Measurements from ENCODE around the gene ZAP70.
A peak's percentile ranks its signal among the peaks of the same experiment; 100 is the strongest.
"Not testable (repeated sequence)": the region's sequence is repeated elsewhere in the genome, so short reads cannot be mapped to it uniquely, and the experiment has no call there.

Gene ZAP70

GRCh38 chr2:97713296-97714083, at the start of gene ZAP70:
Gene ZAP70, plus strand, starts transcription at chr2:97713576. Its CDS starts 10,461 bp downstream, at chr2:97724037.
- DNase-seq, result peak; percentile 60

- no peak for DNase-seq
Observed at GRCh38 chr2:97663626-97663961, 49.8 kb upstream of the ZAP70 start.

DNA sequence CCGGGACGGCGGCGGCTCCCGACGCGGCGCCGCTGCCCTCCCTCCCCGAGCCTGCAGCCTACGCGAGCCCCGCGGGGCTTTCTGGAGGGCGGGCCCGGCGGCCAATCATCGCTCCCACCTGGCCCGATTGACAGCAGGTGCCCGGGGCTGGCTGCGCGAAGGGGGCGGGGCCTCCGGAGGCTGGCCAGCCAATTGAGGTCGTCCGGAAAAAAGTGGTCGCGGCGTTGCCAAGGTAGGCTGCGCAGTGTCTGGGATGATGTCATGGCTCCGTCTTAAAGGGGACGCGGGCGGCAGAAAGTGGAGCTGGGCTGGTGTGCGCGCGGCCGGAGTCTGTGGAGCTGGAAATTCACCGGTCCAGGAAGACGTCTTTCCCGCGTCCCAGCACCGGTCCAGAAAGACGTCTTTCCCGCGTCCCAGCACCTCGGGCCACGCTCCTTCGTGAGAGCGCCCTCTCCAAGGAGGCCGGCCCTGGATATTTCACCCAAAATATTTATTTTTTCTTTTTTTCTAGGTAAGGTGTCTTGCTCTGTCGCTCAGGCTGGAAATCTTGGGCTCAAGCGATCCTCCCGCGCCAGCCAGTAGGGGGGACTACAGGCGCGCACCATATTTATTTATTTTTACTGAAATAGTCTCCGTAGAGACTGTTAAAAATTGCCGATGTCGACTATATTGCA, 49.3 kb upstream of the ZAP70 start, which contains the start of gene ACTR1B:
Gene ACTR1B, minus strand, starts transcription at position 83 of the 674 bp plus-strand sequence. CDS start 154 bp downstream, outside the sequence.
- peak; percentile 98 for DNase-seq

GRCh38 chr2:97664636-97664970, 48.8 kb upstream of the ZAP70 start:
- DNase-seq, result no peak

GRCh38 chr2:97669448-97669847, 43.9 kb upstream of the ZAP70 start, which contains the start of gene C2orf92:
Gene C2orf92, plus strand, starts transcription at chr2:97669713. Its CDS starts 76 bp downstream, at chr2:97669789.
- DNase-seq, result no peak

DNA sequence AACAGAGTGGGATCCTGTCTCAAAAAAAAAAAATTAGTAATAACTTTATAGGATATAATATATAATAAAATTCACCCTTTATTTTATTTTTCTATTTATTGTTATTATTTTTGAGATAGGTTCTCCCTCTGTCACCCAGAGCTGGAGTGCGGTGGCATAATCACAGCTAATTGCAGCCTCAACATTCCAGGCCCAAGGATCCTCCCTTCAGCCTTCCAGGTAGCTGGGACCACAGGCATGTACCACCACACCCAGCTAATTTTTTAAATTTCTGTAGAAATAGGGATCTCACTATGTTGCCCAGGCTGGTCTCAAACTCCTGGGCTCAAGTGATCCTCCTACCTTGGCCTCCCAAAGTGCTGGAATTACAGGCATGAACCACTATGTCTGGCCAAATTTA, 42.9 kb upstream of the ZAP70 start:
- DNase-seq, result no peak

- DNase-seq, result no peak
Observed at GRCh38 chr2:97671526-97671925, 41.9 kb upstream of the ZAP70 start.

DNA sequence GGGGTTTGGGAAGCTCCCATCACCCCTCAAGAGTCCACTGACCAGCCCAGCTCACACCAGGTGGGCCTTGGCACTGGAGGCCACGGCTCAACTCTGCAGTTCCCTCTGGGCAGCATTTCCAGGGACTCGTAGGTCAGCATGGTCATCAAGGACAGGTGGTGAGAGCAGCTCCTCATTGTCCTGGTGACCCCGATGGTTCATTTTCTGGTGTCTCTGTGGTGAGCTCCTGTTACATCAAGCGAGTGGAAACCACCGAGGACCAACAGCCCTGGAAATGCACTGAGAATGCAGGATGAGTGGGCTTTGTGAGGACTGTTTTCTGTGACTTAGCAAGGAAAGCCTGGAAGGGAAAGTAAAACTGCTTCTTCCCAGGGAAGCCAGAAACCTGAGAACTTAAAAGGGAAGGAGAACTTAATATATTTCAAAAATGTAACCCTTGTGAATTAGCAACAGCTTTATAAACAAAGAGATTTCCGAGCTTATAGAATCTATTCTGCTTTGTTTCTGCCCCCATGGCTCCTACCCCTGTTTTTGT, 40.7 kb upstream of the ZAP70 start:
- DNase-seq, result not testable (repeated sequence)

DNA sequence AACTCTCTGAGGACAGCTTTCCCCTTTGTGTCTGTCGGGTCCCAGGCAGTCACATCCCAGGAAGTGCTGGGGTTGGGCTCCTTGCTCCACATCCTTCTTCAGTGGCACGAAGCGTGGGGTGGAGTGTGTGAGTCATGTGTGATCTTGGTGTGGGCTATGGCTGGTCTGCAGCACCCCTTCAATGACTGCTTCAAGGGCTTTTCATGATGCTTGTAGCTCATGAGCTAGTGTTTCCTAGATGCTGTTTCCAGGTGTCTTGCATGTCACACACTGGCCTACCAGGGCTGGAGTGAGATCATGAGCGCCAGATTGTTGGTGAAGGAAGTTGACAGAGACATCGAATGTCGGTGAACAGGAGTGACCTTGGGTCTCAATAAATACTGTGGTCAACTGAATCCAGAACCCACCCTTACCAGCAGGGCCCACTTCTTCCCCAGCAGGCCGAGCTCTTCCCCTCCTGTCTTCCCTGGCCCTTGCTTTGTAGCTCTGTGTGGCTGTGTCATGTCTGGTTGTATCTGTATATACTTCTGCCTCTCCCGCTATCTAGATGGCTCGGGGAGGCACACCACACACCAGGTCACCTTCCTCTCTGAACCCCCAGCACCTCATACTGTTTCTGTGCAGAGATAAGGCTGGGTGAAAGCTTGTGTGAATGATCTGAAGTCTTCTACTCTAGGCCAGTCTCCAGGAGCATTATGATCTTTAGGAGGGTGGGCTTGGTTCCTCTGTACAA, 40.0 kb upstream of the ZAP70 start:
- no peak for DNase-seq

DNA sequence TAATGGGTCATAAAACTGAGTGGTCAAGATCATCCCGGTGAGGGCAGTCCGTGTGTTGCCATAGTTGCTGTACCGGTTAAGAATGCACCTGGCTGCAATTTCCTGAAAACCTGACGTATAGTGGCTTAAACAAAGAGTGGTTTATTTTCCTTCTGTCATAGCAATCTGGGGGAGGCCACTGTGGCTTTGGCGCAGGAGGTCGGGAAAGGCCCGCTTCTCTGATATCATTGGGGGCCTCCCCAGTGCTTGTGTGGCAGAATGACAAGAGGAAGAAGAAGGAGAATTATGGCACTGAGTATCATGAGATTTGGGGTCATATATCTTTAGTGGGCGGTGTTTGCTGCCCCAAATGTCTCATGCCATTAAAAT, 39.5 kb upstream of the ZAP70 start:
- DNase-seq, result peak; percentile 30

DNA sequence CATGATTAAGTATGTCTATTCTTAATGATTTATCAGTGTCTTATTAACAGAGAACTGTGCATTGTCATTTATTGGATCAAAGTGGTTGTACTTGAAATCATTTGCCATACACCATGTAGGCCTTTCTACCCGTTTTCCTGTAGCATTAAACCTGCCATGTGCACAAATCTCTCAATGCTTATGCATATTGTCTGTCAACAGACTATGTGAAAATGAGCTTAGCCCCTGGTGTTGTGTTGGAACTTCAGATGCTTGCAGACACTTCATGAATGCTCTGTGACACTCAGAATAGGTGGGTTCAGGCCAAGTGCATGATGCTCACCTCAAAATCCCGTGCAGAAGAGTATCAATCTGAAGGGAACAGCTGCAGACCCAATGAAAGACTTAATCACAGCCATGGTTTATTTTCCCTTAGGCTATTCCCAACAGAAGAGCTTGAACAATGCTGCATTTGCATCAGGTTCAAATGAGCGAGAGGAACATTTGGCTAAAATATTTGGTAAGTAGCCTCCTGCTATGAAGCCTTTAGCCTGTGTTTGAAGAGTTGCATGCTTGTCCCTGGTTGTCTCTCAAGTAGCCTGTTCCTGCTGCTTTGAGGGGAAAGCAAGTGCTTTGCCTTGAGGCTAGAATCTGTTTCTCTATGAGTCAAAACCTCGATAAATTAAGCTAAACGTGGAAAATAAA, 37.8 kb upstream of the ZAP70 start:
- DNase-seq, result no peak

GRCh38 chr2:97676620-97677019, 36.8 kb upstream of the ZAP70 start:
- no peak for DNase-seq

DNA sequence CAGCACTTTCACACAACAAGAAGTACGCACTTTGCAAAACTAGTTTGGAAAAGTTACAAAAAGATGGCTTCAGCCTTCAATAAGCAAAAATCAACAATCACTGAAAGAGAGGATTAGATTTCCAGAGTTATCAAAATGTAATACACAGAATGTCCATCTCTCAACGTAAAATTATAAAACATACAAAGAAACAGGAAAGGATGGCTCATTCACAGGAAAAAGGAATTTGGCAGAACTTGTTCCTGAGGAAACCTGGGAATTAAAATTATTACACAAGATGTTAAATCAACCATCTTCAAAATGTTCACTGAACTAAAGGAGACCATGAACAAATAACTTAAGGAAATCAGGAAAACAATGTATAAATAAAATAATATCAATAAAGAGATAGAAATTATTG, 35.9 kb upstream of the ZAP70 start:
- no peak for DNase-seq

- DNase-seq, result no peak
Observed at GRCh38 chr2:97678298-97678697, 35.1 kb upstream of the ZAP70 start.

GRCh38 chr2:97687235-97687634, 26.1 kb upstream of the ZAP70 start:
- not testable (repeated sequence) for DNase-seq

DNA sequence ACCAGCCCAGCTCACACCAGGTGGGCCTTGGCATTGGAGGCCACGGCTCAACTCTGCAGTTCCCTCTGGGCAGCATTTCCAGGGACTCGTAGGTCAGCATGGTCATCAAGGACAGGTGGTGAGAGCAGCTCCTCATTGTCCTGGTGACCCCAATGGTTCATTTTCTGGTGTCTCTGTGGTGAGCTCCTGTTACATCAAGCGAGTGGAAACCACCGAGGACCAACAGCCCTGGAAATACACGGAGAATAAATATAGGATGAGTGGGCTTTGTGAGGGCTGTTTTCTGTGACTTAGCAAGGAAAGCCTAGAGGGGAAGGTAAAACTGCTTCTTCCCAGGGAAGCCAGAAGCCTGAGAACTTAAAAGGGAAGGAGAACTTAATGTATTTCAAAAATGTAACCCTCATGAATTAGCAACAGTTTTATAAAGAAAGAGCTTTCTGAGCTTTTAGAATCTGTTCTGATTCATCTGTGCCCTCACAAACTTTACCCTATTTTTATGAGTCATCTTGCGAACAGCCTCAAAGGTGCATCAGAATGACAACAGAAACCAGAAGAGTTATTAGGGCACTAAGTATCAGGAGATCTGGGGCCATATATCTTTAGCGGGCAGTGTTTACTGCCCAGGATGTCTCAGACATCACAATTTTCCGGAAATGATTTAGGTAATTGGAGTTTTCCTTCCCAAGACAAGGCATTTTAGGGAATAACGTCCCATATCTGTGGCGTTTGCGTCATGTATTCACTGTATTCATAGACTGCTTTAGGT, 25.1 kb upstream of the ZAP70 start:
- DNase-seq, result no peak

GRCh38 chr2:97691166-97691565, 22.2 kb upstream of the ZAP70 start:
- no peak for DNase-seq

DNA sequence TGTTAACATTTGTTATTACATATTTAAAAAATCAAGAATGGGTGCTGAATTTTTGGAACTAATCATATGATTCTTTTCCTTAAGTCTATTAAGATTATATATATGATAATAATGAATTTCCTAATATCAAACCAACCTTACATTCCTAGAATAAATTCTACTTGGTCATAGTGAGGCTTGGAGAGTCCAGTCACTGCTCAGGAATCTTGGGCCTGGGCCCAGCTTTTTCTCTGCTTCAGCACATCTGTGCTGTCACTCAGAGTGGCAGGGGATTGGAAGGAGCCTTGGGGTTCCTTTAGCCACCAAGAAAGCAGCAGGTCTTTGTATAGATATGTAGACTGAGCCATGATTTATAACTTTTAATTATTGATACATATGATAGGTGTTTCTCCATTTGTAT, 19.9 kb upstream of the ZAP70 start:
- no peak for DNase-seq

GRCh38 chr2:97695744-97696143, 17.6 kb upstream of the ZAP70 start:
- no peak for DNase-seq

- DNase-seq, result peak; percentile 95
Observed at GRCh38 chr2:97697252-97698235, 15.8 kb upstream of the ZAP70 start.

- DNase-seq, result no peak
Observed at GRCh38 chr2:97698530-97698929, 14.8 kb upstream of the ZAP70 start.
